Omental fat pad (tissue), 4 donors: ENCODE data around the gene PLCH1. TPM values are rescaled to one million over a fixed set of nuclear protein-coding genes. Genes with fewer than 3 reads are reported as not detected.

Source experiments
- ATAC-seq: fragments of 150-250 bp; one replicate; pipeline ENCODE4 v1.9.1; 2016; ENCODE audit warnings: mild to moderate bottlenecking, moderate library complexity; ENCODE audit not compliant: low FRiP score
- DNase-seq: peaks from one replicate; pipeline ENCODE4 v3.0.0-alpha.2; 2019; ENCODE audit warnings: low spot score
- total RNA-seq, 4 donors: library from RNA; depleted of rRNA; stranded (reverse); fragments of >200 nt; gene quantifications; one replicate each; pipeline ENCODE4 v1.1.0, GENCODE V29; 2016
- TF ChIP-seq, protein P1 (sequence below), 3 donors: fragments of 450-650 bp; IDR thresholded peaks; one replicate each; pipeline ENCODE4 v1.5.1; 2016 to 2017; ENCODE audit warnings: antibody characterized with exemption in 3 of 3, mild to moderate bottlenecking in 3 of 3, moderate library complexity in 2 of 3

Gene PLCH1
- total RNA-seq, 4 donors from 2014 or later, result 0.12 to 3.2 (median 0.23) TPM

- ATAC-seq (no peak), DNase-seq (no peak)
- TF ChIP-seq, protein P1, sequence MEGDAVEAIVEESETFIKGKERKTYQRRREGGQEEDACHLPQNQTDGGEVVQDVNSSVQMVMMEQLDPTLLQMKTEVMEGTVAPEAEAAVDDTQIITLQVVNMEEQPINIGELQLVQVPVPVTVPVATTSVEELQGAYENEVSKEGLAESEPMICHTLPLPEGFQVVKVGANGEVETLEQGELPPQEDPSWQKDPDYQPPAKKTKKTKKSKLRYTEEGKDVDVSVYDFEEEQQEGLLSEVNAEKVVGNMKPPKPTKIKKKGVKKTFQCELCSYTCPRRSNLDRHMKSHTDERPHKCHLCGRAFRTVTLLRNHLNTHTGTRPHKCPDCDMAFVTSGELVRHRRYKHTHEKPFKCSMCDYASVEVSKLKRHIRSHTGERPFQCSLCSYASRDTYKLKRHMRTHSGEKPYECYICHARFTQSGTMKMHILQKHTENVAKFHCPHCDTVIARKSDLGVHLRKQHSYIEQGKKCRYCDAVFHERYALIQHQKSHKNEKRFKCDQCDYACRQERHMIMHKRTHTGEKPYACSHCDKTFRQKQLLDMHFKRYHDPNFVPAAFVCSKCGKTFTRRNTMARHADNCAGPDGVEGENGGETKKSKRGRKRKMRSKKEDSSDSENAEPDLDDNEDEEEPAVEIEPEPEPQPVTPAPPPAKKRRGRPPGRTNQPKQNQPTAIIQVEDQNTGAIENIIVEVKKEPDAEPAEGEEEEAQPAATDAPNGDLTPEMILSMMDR (IDR thresholded peaks at IDR 0.05), result no peak
Observed at GRCh38 chr3:155746703-155747102, 1.8 kb upstream of the PLCH1 start.

DNA sequence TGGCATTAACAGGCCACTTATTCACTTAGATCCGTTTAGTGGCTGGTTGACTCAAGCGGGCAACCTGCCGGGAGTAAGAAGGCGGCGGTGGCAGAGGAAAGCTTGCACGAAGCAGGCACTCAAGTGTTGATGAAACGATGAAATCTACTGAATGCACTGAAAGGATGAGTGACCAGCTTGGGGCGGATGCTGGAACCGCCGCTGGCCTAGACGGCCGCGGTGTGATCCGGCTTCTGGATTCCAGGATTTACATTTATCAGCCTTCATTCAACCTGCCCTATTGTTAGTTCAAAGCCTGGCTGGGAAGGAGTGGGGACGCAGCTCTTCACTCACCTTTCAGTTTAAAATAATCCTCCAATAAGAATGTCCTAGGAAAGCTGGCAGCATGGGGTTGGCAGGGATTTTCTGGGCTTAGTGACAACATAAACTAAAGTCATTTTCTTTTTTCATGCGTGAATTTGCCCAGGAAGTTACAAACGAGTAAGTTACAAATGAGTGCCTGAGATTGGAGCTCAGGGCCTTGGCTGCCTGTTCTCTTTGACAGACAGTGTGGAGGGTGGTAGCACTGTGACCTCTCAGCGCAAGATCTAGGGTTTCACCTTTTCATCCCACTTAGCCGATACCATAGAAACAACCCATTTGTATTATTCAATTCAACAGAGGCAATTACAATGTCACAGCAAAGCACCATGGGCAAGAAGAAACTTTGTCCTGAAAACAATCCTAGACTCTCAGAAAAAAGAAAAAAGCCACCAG, 1.1 kb upstream of the PLCH1 start:
- no peak for ATAC-seq

GRCh38 chr3:155744010-155744625, 753 bp downstream of the PLCH1 start:
- TF ChIP-seq, protein P1 (IDR thresholded peaks at IDR 0.05), result no peak
- no peak for DNase-seq
- ATAC-seq, result no peak

More for the DNA sequence above, 1.1 kb upstream of the PLCH1 start:
- DNase-seq, result no peak
- TF ChIP-seq, protein P1 (IDR thresholded peaks at IDR 0.05), result no peak

DNA sequence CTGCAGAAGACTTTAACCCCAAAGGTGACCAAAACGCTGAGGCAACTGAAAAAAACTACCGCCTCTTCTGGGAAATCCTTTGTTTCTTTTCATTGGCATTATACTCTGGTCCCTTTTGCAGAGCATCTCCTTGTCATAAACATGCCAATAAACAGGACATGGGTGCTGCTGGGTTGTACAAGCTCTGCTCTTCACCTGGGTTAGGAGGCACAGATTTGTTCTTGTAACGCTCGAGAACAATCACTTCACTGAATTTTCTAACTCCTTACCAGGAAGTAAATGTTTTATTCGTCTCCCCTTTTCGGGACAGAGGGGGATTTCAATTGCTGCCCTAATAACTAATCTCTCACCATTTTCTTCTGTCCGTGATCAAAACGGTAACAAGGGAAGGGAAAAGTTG, 1.3 kb downstream of the PLCH1 start:
- TF ChIP-seq, protein P1 (IDR thresholded peaks at IDR 0.05), result no peak
- ATAC-seq (no peak), DNase-seq (no peak)

DNA sequence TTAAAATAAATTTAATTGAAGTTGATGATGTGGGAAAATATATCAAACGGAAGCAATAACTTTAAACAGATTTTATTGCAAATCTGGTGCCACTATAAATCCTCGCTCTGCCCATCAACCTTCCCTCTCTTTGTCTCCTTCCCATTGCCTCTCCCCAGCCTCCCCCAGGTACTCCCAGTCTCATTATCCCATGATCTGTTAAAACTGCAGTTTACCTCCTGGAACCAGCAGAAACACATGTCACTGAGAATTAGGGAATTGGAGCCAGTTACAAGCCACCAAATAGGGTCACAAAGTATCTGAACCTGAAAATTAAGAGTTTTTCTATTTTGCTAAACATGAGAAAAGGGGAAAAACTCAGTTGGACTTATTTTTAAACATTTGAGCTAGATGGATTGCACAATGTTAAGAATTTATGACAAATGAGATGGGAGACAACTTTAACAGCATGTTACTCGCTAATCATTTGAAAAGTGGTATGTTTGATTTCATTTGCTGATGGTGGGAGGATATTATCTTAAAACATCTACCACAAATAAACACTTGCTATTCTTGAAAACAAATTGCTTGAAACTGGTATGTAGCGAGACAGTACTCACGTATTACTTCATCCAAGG, 2.4 kb downstream of the PLCH1 start:
- no peak for DNase-seq
- TF ChIP-seq, protein P1 (IDR thresholded peaks at IDR 0.05), result no peak
- no peak for ATAC-seq

DNA sequence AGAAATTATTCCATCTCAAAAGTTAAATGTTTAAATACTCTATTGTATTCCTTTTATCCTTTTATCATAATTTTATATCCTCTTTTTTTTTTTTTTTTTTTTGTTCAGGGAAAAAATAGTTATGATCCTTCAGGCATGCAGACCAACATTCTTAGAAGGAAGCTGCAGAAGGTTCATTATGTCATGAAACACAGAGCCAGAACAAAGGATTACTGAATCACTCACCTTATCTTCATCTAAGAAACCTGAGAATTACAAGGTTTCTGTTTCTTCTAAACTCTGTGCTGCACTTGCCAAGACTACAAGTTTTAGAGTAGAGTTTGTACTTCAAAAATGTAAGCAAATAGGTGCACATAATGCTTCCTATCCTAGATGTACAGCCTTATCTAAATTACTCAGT, 3.3 kb downstream of the PLCH1 start:
- no peak for ATAC-seq
- DNase-seq, result no peak
- TF ChIP-seq, protein P1 (IDR thresholded peaks at IDR 0.05), result no peak
